ENCODE measurements around the gene PTRHD1.

GRCh38 chr2:24838541-24838940, 45.4 kb upstream of the PTRHD1 start:
- TF ChIP-seq CTCF (conservative IDR thresholded peaks at IDR 0.05) (no peak), EZH2 (IDR thresholded peaks at IDR 0.05; ENCODE audit: low read depth) (no peak)
